ENCODE data around the gene IQSEC1. TPM values are rescaled to one million over a fixed set of nuclear protein-coding genes. Genes with fewer than 3 reads are reported as not detected.

Gene IQSEC1
- total and polyA plus RNA-seq, 2 donors (not counting 3 experiments of a cell fraction or from before 2014, with no cell fraction given), result 5.2 to 18.0 TPM

DNA sequence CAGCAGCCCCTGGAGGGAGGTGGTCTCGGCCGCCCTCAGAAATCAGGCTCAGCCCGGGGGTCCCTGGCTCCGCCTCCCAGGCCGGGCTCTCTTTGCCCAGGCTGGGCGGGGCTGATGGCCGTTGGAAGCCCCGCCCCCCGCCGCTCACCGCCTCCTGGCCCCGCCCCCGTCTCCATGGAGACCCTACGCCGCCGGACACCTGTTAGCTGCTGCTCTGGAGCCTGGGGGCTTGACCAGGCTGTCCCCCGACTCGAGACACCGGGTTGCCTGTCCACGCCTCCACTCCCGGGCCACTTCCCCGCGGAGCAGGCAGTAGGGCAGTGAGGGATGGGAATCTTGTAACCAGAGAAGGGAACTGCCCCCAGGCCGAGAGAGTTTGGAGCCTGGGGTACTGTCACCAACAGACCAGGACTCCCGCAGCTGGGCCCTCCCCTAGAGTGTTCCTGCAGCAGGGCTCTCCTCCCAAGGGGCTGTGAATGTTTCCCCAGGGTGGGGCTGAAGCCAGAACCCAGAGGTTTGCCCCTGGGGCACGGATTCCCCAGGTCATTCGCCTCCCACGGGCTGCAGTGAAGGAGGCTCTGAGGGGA is 204.1 kb downstream of the IQSEC1 start:
- CTCF ChIA-PET, result interaction anchor here (0.7 to 8.0 kb wide), 8 partner anchors 9 to 127 kb away, joined by 3 to 101 read pairs (median 12); partner anchors contain the start of gene RPL32
- peak; percentile 64 for FAIRE-seq
- TF ChIP-seq POLR2A (IDR thresholded peaks at IDR 0.05; ENCODE audit: low read depth, low read length), result no peak
- TF ChIP-seq, protein P1, sequence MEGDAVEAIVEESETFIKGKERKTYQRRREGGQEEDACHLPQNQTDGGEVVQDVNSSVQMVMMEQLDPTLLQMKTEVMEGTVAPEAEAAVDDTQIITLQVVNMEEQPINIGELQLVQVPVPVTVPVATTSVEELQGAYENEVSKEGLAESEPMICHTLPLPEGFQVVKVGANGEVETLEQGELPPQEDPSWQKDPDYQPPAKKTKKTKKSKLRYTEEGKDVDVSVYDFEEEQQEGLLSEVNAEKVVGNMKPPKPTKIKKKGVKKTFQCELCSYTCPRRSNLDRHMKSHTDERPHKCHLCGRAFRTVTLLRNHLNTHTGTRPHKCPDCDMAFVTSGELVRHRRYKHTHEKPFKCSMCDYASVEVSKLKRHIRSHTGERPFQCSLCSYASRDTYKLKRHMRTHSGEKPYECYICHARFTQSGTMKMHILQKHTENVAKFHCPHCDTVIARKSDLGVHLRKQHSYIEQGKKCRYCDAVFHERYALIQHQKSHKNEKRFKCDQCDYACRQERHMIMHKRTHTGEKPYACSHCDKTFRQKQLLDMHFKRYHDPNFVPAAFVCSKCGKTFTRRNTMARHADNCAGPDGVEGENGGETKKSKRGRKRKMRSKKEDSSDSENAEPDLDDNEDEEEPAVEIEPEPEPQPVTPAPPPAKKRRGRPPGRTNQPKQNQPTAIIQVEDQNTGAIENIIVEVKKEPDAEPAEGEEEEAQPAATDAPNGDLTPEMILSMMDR (IDR thresholded peaks at IDR 0.05; ENCODE audit: extremely low read depth in 1 of 2, insufficient read depth in 1 of 2, low read depth in 1 of 2, low read length in 2 of 2), result no peak
- no peak for TF ChIP-seq EZH2 (IDR thresholded peaks at IDR 0.05; ENCODE audit: borderline replicate concordance, low read depth, low read length, severe bottlenecking)
- no peak for TF ChIP-seq POLR2AphosphoS5 (IDR thresholded peaks at IDR 0.05; ENCODE audit: insufficient read depth, low read depth, low read length)
- no peak for TF ChIP-seq JUN (IDR thresholded peaks at IDR 0.05; ENCODE audit: borderline replicate concordance, insufficient read depth, insufficient read length, low read depth)
- TF ChIP-seq, protein P2, sequence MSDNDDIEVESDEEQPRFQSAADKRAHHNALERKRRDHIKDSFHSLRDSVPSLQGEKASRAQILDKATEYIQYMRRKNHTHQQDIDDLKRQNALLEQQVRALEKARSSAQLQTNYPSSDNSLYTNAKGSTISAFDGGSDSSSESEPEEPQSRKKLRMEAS (IDR thresholded peaks at IDR 0.05; ENCODE audit: insufficient read depth, insufficient read length), result no peak
- no peak for TF ChIP-seq MYC (IDR thresholded peaks at IDR 0.05; ENCODE audit: low read depth, low read length)
- no peak for TF ChIP-seq FOS (IDR thresholded peaks at IDR 0.05; ENCODE audit: borderline replicate concordance, insufficient read depth, low read length)
- TF ChIP-seq GATA2 (IDR thresholded peaks at IDR 0.05; ENCODE audit: insufficient read depth, insufficient read length, low read depth, low read length), result no peak
- no peak overlapping the region for H3K27ac ChIP-seq (ENCODE audit: insufficient read depth, low read depth, low read length)
- peaks cover 0 to 1% of the 10 kb centered on the region in 2 experiments for H3K27me3 ChIP-seq (ENCODE audit: control insufficient read depth in 2 of 2, insufficient read depth in 2 of 2, low read length in 2 of 2)
- no peak overlapping the region for H3K9ac ChIP-seq (replicated peaks; ENCODE audit: extremely low read depth, insufficient read depth, low read length)
- BruUV-seq (replicated peaks), result no TSS peak
- H3K36me3 ChIP-seq (ENCODE audit: control insufficient read depth in 2 of 2, extremely low read depth in 1 of 2, insufficient read depth in 2 of 2, low read length in 2 of 2), result no peaks in the 10 kb centered on the region
- H4K20me1 ChIP-seq (replicated peaks; ENCODE audit: control insufficient read depth, extremely low read depth, insufficient read depth, low read length), result no peaks in the 10 kb centered on the region
- no peaks in the 10 kb centered on the region for H3K4me1 ChIP-seq (ENCODE audit: control insufficient read depth, extremely low read depth, insufficient read depth, low read length)
- DNase-seq (ENCODE audit: low read depth, low spot score), result peak; percentile 18
- no peaks in the 10 kb centered on the region for H3K9me3 ChIP-seq (replicated peaks; ENCODE audit: control insufficient read depth, insufficient read depth, low read length)
- dilution Hi-C loops (cut with MboI; ENCODE audit: extremely low pct_ligation_motif_present, low sequenced_read_pairs), result no loop called here
- no peak overlapping the region for H3K4me2 ChIP-seq (ENCODE audit: insufficient read depth, low read length)
- peak overlapping the region; percentile 59 for H2AFZ ChIP-seq (ENCODE audit: low read depth, low read length)
- peak overlapping the region in 1 of 3 experiments; percentile 4 for H3K4me3 ChIP-seq (replicated peaks in 1 of 3; ENCODE audit: insufficient read depth in 1 of 3, low read depth in 1 of 3, low read length in 3 of 3)
- H3K9me1 ChIP-seq (replicated peaks; ENCODE audit: control insufficient read depth, extremely low read depth, insufficient read depth, low read length), result no peaks in the 10 kb centered on the region
- intact Hi-C loops (cut with micrococcal nuclease), result no loop called here
- POLR2A ChIA-PET, result interaction anchor here (0.7 kb wide), 1 partner anchor 136 kb away, joined by 3 read pairs; no protein-coding TSS in a partner anchor
- H3K79me2 ChIP-seq (ENCODE audit: control insufficient read depth, insufficient read depth, low read length), result no peaks in the 10 kb centered on the region
